HepG2 (cell line): ENCODE data around the gene CBX2. TPM values are rescaled to one million over a fixed set of nuclear protein-coding genes. Genes with fewer than 3 reads are reported as not detected.

Source experiments
- AGO1 ChIP-seq: fragments of 200-400 bp; formaldehyde crosslinking; IDR thresholded peaks from 2 replicates; pipeline ENCODE4 v1.6.1; 2017; ENCODE audit warnings: mild to moderate bottlenecking, low read depth, low read length, moderate library complexity; ENCODE audit not compliant: poor library complexity, severe bottlenecking
- ARNT ChIP-seq: fragments of 450-650 bp; IDR thresholded peaks from 2 replicates; pipeline ENCODE4 v1.6.1; 2017
- BRD4 ChIP-seq: sonication (generic); formaldehyde crosslinking; IDR thresholded peaks from 2 replicates; pipeline ENCODE4 v1.4.0; 2020; ENCODE audit warnings: missing genetic modification reagents
- RFX3 ChIP-seq: IDR thresholded peaks from 2 replicates; pipeline ENCODE4 v1.6.1; 2016; ENCODE audit warnings: missing biosample characterization, missing genetic modification reagents
- SAP130 ChIP-seq: IDR thresholded peaks from 2 replicates; pipeline ENCODE4 v1.6.1; 2016; ENCODE audit warnings: low read depth
- ZKSCAN8 ChIP-seq: IDR thresholded peaks from 2 replicates; pipeline ENCODE4 v1.6.1; 2016; ENCODE audit warnings: borderline replicate concordance, missing genetic modification reagents, missing compliant biosample characterization
- ZNF3 ChIP-seq: IDR thresholded peaks from 2 replicates; pipeline ENCODE4 v1.7.0; 2017; ENCODE audit warnings: inconsistent platforms
- ZNF333 ChIP-seq: sonication (generic); formaldehyde crosslinking; IDR thresholded peaks from 2 replicates; pipeline ENCODE4 v1.4.0; 2020; ENCODE audit warnings: mild to moderate bottlenecking, missing genetic modification reagents, borderline replicate concordance
- ZNF530 ChIP-seq: sonication (generic); formaldehyde crosslinking; IDR thresholded peaks from 2 replicates; pipeline ENCODE4 v1.5.0; 2020; ENCODE audit warnings: low read depth, mild to moderate bottlenecking, missing genetic modification reagents
- ZNF562 ChIP-seq: sonication (generic); formaldehyde crosslinking; IDR thresholded peaks from 2 replicates; pipeline ENCODE4 v1.8.0; 2022; ENCODE audit warnings: missing genetic modification reagents, borderline replicate concordance
- ZNF709 ChIP-seq: sonication (generic); formaldehyde crosslinking; IDR thresholded peaks from 2 replicates; pipeline ENCODE4 v1.5.0; 2020; ENCODE audit warnings: mild to moderate bottlenecking, missing genetic modification reagents
- ZNF839 ChIP-seq: sonication (generic); formaldehyde crosslinking; IDR thresholded peaks from 2 replicates; pipeline ENCODE4 v1.4.0; 2020; ENCODE audit warnings: missing genetic modification reagents, mild to moderate bottlenecking, borderline replicate concordance
- ZSCAN21 ChIP-seq: sonication (generic); formaldehyde crosslinking; IDR thresholded peaks from 2 replicates; pipeline ENCODE4 v1.8.0; 2022; ENCODE audit warnings: mild to moderate bottlenecking, missing genetic modification reagents, moderate library complexity, borderline replicate concordance
- ZSCAN9 ChIP-seq: IDR thresholded peaks from 2 replicates; pipeline ENCODE4 v1.6.1; 2016; ENCODE audit warnings: borderline replicate concordance
- polyA plus RNA-seq, 8 experiments: library from polyadenylated mRNA; depleted of rRNA in 3 of 8; stranded (reverse) in 7 of 8; unstranded in 1 of 8; fragments of >200 nt; fragmentation: Illumina TruSeq in 4 of 8; extraction: Trizol in 4 of 8; gene quantifications; 2 replicates each; pipeline versions ENCODE4 v1.2.1 to v1.2.3, GENCODE V29; 2011 to 2016; ENCODE audit warnings: low read depth in 4 of 8, missing spikeins in 1 of 8, mixed read lengths in 1 of 8; ENCODE audit not compliant: insufficient read depth in 1 of 8
- total RNA-seq, 5 experiments: library from RNA; depleted of rRNA; stranded (reverse); fragments of >200 nt; fragmentation: Illumina TruSeq; extraction: Trizol; gene quantifications; 2 replicates each; pipeline ENCODE4 v1.2.3, GENCODE V29; 2016; ENCODE audit warnings: low read depth in 1 of 5
- TF ChIP-seq, protein P1 (sequence below): sonication (generic); formaldehyde crosslinking; IDR thresholded peaks from 2 replicates; pipeline ENCODE4 v1.4.0; 2020; ENCODE audit warnings: missing genetic modification reagents, mild to moderate bottlenecking, borderline replicate concordance
- TF ChIP-seq, protein P2 (sequence below): sonication (generic); formaldehyde crosslinking; IDR thresholded peaks from 2 replicates; pipeline ENCODE4 v1.4.0; 2020; ENCODE audit warnings: missing genetic modification reagents
- TF ChIP-seq, protein P3 (sequence below): sonication (generic); formaldehyde crosslinking; IDR thresholded peaks from 2 replicates; pipeline ENCODE4 v1.4.0; 2020; ENCODE audit warnings: missing genetic modification reagents
- TF ChIP-seq, protein P4 (sequence below): sonication (generic); formaldehyde crosslinking; IDR thresholded peaks from 2 replicates; pipeline ENCODE4 v1.4.0; 2020; ENCODE audit warnings: mild to moderate bottlenecking, missing genetic modification reagents
- TF ChIP-seq, protein P5 (sequence below): sonication (generic); formaldehyde crosslinking; IDR thresholded peaks from 2 replicates; pipeline ENCODE4 v1.4.0; 2020; ENCODE audit warnings: missing genetic modification reagents

Gene CBX2
- total and polyA plus RNA-seq, 2 of the 13 experiments (the other 11 are each of a cell fraction or from before 2014, with no cell fraction given) = 14.5 to 31.1 TPM

DNA sequence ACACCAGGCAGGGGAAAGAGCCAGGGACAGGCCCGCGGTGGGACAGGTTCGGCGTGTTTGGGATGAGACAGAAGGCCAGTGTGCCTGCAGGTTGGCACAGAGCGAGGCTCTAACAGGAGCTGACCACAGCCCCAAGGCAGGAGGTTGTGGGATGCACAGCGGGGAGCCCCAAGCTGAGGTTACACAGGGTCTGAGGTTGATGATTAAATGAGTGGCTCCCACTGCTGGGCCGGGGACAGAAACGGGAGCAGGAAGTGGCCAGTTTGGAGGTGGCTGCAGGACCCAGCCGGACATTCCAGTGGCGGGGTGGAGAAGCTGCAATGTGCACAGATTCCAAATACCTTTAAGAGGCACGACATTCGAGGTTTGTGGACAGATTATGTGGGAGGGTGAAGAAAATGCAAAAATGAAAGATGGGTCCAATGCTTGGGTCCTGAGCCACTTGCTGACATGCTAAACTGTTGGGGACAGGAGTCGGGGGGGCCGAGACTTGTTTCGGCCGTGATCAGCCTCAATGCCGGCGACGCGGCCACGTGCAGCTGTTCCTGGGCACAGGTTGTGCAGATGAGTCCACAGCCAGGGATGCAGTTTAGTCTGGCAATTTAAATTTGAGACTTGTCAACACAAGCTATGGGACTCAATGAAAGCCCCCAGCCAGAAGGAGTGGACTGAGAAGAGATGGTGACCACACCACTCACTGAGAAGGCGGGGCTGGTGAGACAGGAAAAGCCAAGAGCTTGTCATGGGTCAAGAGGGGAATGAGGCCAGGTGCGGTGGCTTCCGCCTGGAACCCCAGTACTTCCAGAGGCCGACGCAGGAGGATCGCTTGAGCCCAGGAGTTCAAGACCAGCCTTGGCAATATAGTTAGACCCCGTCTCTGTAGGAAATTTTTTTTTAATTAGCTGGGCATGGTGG is 38.5 kb upstream of the CBX2 start (continued):
- TF ChIP-seq, protein P1, sequence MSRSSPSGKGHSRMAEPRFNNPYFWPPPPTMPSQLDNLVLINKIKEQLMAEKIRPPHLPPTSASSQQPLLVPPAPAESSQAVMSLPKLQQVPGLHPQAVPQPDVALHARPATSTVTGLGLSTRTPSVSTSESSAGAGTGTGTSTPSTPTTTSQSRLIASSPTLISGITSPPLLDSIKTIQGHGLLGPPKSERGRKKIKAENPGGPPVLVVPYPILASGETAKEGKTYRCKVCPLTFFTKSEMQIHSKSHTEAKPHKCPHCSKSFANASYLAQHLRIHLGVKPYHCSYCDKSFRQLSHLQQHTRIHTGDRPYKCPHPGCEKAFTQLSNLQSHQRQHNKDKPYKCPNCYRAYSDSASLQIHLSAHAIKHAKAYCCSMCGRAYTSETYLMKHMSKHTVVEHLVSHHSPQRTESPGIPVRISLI (CRISPR knock-in tag) = 0 out of 2 replicates have a peak, but pooled peaks have one; percentile 11
- peak; percentile 44; the same call in 1 of the 2 replicates for TF ChIP-seq SAP130 (CRISPR knock-in tag)
- TF ChIP-seq, protein P2, sequence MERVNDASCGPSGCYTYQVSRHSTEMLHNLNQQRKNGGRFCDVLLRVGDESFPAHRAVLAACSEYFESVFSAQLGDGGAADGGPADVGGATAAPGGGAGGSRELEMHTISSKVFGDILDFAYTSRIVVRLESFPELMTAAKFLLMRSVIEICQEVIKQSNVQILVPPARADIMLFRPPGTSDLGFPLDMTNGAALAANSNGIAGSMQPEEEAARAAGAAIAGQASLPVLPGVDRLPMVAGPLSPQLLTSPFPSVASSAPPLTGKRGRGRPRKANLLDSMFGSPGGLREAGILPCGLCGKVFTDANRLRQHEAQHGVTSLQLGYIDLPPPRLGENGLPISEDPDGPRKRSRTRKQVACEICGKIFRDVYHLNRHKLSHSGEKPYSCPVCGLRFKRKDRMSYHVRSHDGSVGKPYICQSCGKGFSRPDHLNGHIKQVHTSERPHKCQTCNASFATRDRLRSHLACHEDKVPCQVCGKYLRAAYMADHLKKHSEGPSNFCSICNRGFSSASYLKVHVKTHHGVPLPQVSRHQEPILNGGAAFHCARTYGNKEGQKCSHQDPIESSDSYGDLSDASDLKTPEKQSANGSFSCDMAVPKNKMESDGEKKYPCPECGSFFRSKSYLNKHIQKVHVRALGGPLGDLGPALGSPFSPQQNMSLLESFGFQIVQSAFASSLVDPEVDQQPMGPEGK (CRISPR knock-in tag) = peak; percentile 46; the same call in 1 of the 2 replicates
- no peak for TF ChIP-seq ZNF709 (CRISPR knock-in tag)
- TF ChIP-seq ZKSCAN8 = no peak
- TF ChIP-seq ZSCAN9 = 0 out of 2 replicates have a peak, but pooled peaks have one; percentile 2
- no peak for TF ChIP-seq ZNF530 (CRISPR knock-in tag)
- TF ChIP-seq RFX3 = no peak
- 0 out of 2 replicates have a peak, but pooled peaks have one; percentile 4 for TF ChIP-seq ZSCAN21
- TF ChIP-seq AGO1 = peak; percentile 20
- no peak for TF ChIP-seq ZNF333 (CRISPR knock-in tag)
- TF ChIP-seq ARNT = no peak
- no peak for TF ChIP-seq ZNF3 (CRISPR knock-in tag)
- TF ChIP-seq, protein P3, sequence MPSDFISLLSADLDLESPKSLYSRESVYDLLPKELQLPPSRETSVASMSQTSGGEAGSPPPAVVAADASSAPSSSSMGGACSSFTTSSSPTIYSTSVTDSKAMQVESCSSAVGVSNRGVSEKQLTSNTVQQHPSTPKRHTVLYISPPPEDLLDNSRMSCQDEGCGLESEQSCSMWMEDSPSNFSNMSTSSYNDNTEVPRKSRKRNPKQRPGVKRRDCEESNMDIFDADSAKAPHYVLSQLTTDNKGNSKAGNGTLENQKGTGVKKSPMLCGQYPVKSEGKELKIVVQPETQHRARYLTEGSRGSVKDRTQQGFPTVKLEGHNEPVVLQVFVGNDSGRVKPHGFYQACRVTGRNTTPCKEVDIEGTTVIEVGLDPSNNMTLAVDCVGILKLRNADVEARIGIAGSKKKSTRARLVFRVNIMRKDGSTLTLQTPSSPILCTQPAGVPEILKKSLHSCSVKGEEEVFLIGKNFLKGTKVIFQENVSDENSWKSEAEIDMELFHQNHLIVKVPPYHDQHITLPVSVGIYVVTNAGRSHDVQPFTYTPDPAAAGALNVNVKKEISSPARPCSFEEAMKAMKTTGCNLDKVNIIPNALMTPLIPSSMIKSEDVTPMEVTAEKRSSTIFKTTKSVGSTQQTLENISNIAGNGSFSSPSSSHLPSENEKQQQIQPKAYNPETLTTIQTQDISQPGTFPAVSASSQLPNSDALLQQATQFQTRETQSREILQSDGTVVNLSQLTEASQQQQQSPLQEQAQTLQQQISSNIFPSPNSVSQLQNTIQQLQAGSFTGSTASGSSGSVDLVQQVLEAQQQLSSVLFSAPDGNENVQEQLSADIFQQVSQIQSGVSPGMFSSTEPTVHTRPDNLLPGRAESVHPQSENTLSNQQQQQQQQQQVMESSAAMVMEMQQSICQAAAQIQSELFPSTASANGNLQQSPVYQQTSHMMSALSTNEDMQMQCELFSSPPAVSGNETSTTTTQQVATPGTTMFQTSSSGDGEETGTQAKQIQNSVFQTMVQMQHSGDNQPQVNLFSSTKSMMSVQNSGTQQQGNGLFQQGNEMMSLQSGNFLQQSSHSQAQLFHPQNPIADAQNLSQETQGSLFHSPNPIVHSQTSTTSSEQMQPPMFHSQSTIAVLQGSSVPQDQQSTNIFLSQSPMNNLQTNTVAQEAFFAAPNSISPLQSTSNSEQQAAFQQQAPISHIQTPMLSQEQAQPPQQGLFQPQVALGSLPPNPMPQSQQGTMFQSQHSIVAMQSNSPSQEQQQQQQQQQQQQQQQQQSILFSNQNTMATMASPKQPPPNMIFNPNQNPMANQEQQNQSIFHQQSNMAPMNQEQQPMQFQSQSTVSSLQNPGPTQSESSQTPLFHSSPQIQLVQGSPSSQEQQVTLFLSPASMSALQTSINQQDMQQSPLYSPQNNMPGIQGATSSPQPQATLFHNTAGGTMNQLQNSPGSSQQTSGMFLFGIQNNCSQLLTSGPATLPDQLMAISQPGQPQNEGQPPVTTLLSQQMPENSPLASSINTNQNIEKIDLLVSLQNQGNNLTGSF (CRISPR knock-in tag) = no peak
- TF ChIP-seq ZNF562 (CRISPR knock-in tag) = no peak
- TF ChIP-seq, protein P4, sequence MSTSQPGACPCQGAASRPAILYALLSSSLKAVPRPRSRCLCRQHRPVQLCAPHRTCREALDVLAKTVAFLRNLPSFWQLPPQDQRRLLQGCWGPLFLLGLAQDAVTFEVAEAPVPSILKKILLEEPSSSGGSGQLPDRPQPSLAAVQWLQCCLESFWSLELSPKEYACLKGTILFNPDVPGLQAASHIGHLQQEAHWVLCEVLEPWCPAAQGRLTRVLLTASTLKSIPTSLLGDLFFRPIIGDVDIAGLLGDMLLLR (CRISPR knock-in tag) = 0 out of 2 replicates have a peak, but pooled peaks have one; percentile 23
- TF ChIP-seq, protein P5, sequence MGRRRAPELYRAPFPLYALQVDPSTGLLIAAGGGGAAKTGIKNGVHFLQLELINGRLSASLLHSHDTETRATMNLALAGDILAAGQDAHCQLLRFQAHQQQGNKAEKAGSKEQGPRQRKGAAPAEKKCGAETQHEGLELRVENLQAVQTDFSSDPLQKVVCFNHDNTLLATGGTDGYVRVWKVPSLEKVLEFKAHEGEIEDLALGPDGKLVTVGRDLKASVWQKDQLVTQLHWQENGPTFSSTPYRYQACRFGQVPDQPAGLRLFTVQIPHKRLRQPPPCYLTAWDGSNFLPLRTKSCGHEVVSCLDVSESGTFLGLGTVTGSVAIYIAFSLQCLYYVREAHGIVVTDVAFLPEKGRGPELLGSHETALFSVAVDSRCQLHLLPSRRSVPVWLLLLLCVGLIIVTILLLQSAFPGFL = no peak
- TF ChIP-seq BRD4 (CRISPR knock-in tag) = no peak
- no peak for TF ChIP-seq ZNF839 (CRISPR knock-in tag)
